ENCODE measurements around the gene SLC30A7.

- no peak for TF ChIP-seq YY1 (IDR thresholded peaks at IDR 0.05)
- no peak for TF ChIP-seq CTCF (IDR thresholded peaks at IDR 0.05; ENCODE audit: low read depth, low read length, missing input control)
- TF ChIP-seq RAD21 (IDR thresholded peaks at IDR 0.05): no peak
- no peak for TF ChIP-seq MAX (IDR thresholded peaks at IDR 0.05)
- no peak for TF ChIP-seq HNF4G (IDR thresholded peaks at IDR 0.05)
- TF ChIP-seq REST (IDR thresholded peaks at IDR 0.05): no peak
Observed at GRCh38 chr1:100995198-100995988, 99.5 kb downstream of the SLC30A7 start.

Measured in liver (tissue), 3 donors.